Hepatocyte (in vitro differentiated cells): ENCODE data around the gene DDX6.

Source experiments
- CTCF ChIP-seq: fragments of 200-600 bp; sonication (generic); IDR thresholded peaks from 2 replicates; pipeline ENCODE4 v1.5.1; 2016; ENCODE audit warnings: antibody characterized with exemption, mild to moderate bottlenecking; ENCODE audit not compliant: poor library complexity
- EZH2 ChIP-seq: fragments of 200-600 bp; sonication (generic); IDR thresholded peaks from 2 replicates; pipeline ENCODE4 v1.6.1; 2016; ENCODE audit warnings: antibody characterized with exemption, mild to moderate bottlenecking, borderline replicate concordance
- EZH2phosphoT487 ChIP-seq: fragments of 200-600 bp; sonication (generic); IDR thresholded peaks from one replicate; pipeline ENCODE4 v1.6.1; 2018; ENCODE audit warnings: antibody characterized with exemption, mild to moderate bottlenecking, low read depth, moderate library complexity; ENCODE audit not compliant: unreplicated experiment, severe bottlenecking

GRCh38 chr11:118819334-118820024, 28.5 kb upstream of the DDX6 start:
- TF ChIP-seq CTCF: no peak
- no peak for TF ChIP-seq EZH2
- no peak for TF ChIP-seq EZH2phosphoT487
